WERI-Rb-1 (cell line): Measurements from ENCODE around the gene MTRF1L.

Experiments used
- DNase-seq: peaks from one replicate; pipeline ENCODE4 v3.0.0-alpha.2; 2020
- H3K27ac ChIP-seq: fragments of 250-450 bp; sonication (Bioruptor Pico); 2 replicates; pipeline ENCODE4 v1.5.1; 2020; ENCODE audit warnings: mild to moderate bottlenecking, moderate library complexity
- H3K27me3 ChIP-seq: fragments of 250-450 bp; sonication (Bioruptor Pico); 2 replicates; pipeline ENCODE4 v1.5.1; 2021; ENCODE audit warnings: mild to moderate bottlenecking, low read depth, moderate library complexity; ENCODE audit not compliant: insufficient read depth, severe bottlenecking
- H3K36me3 ChIP-seq: fragments of 250-450 bp; sonication (Bioruptor Pico); 2 replicates; pipeline ENCODE4 v1.5.1; 2020; ENCODE audit warnings: mild to moderate bottlenecking, moderate library complexity
- H3K4me3 ChIP-seq: 2 replicates; pipeline ENCODE4 v1.5.1; 2011; ENCODE audit warnings: low read depth, mild to moderate bottlenecking, control low read depth, low read length
- H3K9me3 ChIP-seq: fragments of 250-450 bp; sonication (Bioruptor Pico); 2 replicates; pipeline ENCODE4 v1.5.1; 2021; ENCODE audit warnings: mild to moderate bottlenecking, moderate library complexity; ENCODE audit not compliant: severe bottlenecking
- CTCF ChIP-seq: IDR thresholded peaks from 2 replicates; pipeline ENCODE4 v1.5.1; 2011; ENCODE audit warnings: low read depth, mild to moderate bottlenecking, control low read depth, inconsistent platforms, low read length

MTRF1L gene

GRCh38 chr6:152948150-152948768, 54.2 kb downstream of the MTRF1L start:
- peaks cover 4% of the 10 kb centered on the region for H3K27me3 ChIP-seq
- H3K27ac ChIP-seq, result no peak overlapping the region
- no peak overlapping the region for H3K4me3 ChIP-seq
- H3K9me3 ChIP-seq, result no peaks in the 10 kb centered on the region
- no peak for DNase-seq
- no peaks in the 10 kb centered on the region for H3K36me3 ChIP-seq
- peak; percentile 24; the same call in 1 of the 2 replicates for TF ChIP-seq CTCF

DNA sequence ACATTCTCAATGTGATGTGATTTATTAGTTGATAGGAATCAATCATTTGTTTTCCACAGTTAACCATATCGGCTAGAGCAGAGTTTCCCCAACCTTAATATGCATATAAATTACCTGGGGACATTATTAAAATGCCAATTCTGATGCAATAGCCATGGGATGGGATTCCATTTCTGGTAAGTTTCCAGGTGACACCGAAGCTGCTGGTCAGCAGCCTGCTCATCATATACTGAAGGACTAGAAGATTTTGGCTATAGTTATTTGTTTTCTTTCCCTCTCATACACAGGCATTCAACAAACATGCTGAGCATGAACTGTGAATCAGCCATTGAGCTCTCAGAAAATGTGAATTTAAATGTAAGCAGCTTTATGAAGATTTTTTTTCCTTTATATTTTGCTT, 55.5 kb downstream of the MTRF1L start:
- no peaks in the 10 kb centered on the region for H3K36me3 ChIP-seq
- H3K9me3 ChIP-seq, result no peaks in the 10 kb centered on the region
- DNase-seq, result no peak
- H3K27me3 ChIP-seq, result peaks cover 4% of the 10 kb centered on the region
- no peak overlapping the region for H3K27ac ChIP-seq
- H3K4me3 ChIP-seq, result no peak overlapping the region
- no peak for TF ChIP-seq CTCF

- peaks cover 4% of the 10 kb centered on the region for H3K27me3 ChIP-seq
- no peak for DNase-seq
- no peaks in the 10 kb centered on the region for H3K9me3 ChIP-seq
- H3K4me3 ChIP-seq, result no peak overlapping the region
- no peaks in the 10 kb centered on the region for H3K36me3 ChIP-seq
- H3K27ac ChIP-seq, result no peak overlapping the region
- TF ChIP-seq CTCF, result no peak
Measured at GRCh38 chr6:152946484-152946883, 56.0 kb downstream of the MTRF1L start.

DNA sequence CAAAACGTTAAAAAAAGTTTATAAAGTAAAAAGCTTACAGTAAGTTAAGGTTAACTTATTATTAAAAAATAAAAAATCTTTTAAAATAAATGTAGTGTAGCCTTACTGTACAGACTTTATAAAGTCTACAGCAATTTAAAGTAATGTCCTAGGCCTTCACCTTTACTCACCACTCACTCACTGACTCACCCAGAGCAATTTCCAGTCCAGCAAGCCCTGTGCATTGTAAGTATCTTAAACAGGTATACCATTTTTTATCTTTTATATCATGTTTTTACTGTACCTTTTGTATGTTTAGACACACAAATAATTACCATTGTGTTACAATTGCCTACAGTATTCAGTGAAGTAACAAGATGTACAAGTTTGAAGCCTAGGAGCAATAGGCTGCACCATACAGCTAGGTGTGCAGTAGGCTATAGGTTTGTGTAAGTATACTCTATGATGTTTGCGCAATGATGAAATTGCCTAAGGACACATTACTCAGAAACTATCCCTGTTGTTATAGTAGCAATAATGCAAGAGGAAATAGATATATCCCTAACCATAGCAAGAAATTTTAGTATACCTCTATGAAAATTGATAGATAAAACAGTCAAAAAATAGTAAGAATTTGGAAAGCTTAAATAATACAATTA, 59.1 kb downstream of the MTRF1L start:
- Histone ChIP-seq H3K27me3 (peaks cover 8% of the 10 kb centered on the region), H3K9me3 (no peaks in the 10 kb centered on the region), H3K27ac (no peak overlapping the region), H3K36me3 (no peaks in the 10 kb centered on the region), H3K4me3 (no peak overlapping the region)
- DNase-seq, result no peak
- TF ChIP-seq CTCF, result no peak

GRCh38 chr6:152942319-152942869, 60.1 kb downstream of the MTRF1L start:
- Histone ChIP-seq H3K36me3 (no peaks in the 10 kb centered on the region), H3K27ac (no peak overlapping the region), H3K27me3 (peaks cover 12% of the 10 kb centered on the region), H3K4me3 (no peak overlapping the region), H3K9me3 (no peaks in the 10 kb centered on the region)
- no peak for DNase-seq
- no peak for TF ChIP-seq CTCF

DNA sequence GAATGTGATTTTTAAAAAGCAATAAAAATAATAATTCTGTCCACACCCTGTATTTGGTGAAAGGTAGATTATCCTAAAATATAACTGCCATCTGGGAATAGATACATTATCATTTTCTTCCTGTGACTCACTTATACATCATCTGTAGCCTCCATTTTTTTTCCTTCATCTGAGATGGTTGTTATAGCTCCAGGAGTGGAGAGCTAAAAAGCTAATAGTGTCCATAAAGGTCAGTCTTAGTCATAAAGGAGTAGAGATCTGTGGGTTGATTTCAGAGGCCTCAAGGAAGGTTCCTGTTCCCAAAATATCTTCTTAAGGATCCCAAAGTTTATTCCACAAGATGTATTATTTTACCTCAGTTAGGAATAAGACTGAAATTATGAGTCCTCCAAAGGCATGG, 60.8 kb downstream of the MTRF1L start:
- H3K4me3 ChIP-seq, result no peak overlapping the region
- H3K36me3 ChIP-seq, result no peaks in the 10 kb centered on the region
- no peak for TF ChIP-seq CTCF
- peaks cover 12% of the 10 kb centered on the region for H3K27me3 ChIP-seq
- DNase-seq, result no peak
- H3K9me3 ChIP-seq, result no peaks in the 10 kb centered on the region
- H3K27ac ChIP-seq, result no peak overlapping the region
